Liver (tissue), 3 donors: Measurements from ENCODE around the gene SLC12A9.

Experiments used
- EGR1 ChIP-seq, 2 donors: IDR thresholded peaks; 2 replicates each; pipeline ENCODE4 v1.6.1; 2016 to 2018; ENCODE audit warnings: antibody characterized with exemption in 2 of 2, low read depth in 2 of 2
- JUND ChIP-seq, 2 donors: IDR thresholded peaks; 2 replicates each; pipeline ENCODE4 v1.6.1; 2016; ENCODE audit warnings: antibody characterized with exemption in 2 of 2
- RXRA ChIP-seq, 2 donors: IDR thresholded peaks; 2 replicates each; pipeline ENCODE4 v1.6.1; 2017 to 2018; ENCODE audit warnings: antibody characterized with exemption in 2 of 2, mild to moderate bottlenecking in 1 of 2
- SP1 ChIP-seq: IDR thresholded peaks from 2 replicates; pipeline ENCODE4 v1.6.1; 2018; ENCODE audit warnings: antibody characterized with exemption, mild to moderate bottlenecking
- TF ChIP-seq, protein P1 (sequence below): IDR thresholded peaks from 2 replicates; pipeline ENCODE4 v1.6.1; 2016; ENCODE audit warnings: antibody characterized with exemption
- TF ChIP-seq, protein P2 (sequence below): fragments of 150-350 bp; IDR thresholded peaks from 2 replicates; pipeline ENCODE4 v1.5.1; 2017; ENCODE audit warnings: improper control_type of control experiment, low read depth, low read length; ENCODE audit not compliant: missing input control
- TF ChIP-seq, protein P3 (sequence below): IDR thresholded peaks from 2 replicates; pipeline ENCODE4 v1.6.1; 2016; ENCODE audit warnings: antibody characterized with exemption, mild to moderate bottlenecking
- donor health status: healthy.
- donor health status: healthy.

DNA sequence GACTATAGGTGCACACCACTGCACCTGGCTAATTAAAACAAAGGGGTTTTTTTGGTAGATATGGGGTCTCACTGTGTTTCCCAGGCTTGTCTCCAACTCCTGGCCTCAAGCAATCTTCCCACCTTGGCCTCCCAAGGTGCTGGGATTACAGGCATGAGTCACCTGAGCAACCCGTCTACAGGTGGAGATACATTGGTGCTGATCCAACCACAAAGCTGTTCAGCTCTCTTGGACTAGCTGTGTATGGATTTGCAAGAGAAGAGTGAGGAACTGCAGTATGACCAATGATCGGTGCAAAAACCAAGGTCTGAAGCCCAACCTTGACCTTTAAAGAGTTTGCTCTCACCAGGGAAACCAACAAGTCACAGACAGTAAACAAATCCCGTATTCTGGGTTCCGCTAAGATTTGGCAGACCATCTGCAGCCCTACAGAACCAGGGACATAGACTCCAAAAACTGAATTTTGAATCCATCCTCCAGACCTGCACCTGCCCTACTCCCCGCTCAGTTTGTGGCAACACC is 44.1 kb upstream of the SLC12A9 start:
- TF ChIP-seq, protein P1, sequence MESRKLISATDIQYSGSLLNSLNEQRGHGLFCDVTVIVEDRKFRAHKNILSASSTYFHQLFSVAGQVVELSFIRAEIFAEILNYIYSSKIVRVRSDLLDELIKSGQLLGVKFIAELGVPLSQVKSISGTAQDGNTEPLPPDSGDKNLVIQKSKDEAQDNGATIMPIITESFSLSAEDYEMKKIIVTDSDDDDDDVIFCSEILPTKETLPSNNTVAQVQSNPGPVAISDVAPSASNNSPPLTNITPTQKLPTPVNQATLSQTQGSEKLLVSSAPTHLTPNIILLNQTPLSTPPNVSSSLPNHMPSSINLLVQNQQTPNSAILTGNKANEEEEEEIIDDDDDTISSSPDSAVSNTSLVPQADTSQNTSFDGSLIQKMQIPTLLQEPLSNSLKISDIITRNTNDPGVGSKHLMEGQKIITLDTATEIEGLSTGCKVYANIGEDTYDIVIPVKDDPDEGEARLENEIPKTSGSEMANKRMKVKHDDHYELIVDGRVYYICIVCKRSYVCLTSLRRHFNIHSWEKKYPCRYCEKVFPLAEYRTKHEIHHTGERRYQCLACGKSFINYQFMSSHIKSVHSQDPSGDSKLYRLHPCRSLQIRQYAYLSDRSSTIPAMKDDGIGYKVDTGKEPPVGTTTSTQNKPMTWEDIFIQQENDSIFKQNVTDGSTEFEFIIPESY, result no peak
- TF ChIP-seq, protein P2, sequence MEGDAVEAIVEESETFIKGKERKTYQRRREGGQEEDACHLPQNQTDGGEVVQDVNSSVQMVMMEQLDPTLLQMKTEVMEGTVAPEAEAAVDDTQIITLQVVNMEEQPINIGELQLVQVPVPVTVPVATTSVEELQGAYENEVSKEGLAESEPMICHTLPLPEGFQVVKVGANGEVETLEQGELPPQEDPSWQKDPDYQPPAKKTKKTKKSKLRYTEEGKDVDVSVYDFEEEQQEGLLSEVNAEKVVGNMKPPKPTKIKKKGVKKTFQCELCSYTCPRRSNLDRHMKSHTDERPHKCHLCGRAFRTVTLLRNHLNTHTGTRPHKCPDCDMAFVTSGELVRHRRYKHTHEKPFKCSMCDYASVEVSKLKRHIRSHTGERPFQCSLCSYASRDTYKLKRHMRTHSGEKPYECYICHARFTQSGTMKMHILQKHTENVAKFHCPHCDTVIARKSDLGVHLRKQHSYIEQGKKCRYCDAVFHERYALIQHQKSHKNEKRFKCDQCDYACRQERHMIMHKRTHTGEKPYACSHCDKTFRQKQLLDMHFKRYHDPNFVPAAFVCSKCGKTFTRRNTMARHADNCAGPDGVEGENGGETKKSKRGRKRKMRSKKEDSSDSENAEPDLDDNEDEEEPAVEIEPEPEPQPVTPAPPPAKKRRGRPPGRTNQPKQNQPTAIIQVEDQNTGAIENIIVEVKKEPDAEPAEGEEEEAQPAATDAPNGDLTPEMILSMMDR, result no peak
- TF ChIP-seq JUND (IDR thresholded peaks at IDR 0.05) (no peak), EGR1 (IDR thresholded peaks at IDR 0.05; ENCODE audit: low read depth in 2 of 2) (no peak), SP1 (no peak), RXRA (IDR thresholded peaks at IDR 0.05) (no peak)
- TF ChIP-seq, protein P3, sequence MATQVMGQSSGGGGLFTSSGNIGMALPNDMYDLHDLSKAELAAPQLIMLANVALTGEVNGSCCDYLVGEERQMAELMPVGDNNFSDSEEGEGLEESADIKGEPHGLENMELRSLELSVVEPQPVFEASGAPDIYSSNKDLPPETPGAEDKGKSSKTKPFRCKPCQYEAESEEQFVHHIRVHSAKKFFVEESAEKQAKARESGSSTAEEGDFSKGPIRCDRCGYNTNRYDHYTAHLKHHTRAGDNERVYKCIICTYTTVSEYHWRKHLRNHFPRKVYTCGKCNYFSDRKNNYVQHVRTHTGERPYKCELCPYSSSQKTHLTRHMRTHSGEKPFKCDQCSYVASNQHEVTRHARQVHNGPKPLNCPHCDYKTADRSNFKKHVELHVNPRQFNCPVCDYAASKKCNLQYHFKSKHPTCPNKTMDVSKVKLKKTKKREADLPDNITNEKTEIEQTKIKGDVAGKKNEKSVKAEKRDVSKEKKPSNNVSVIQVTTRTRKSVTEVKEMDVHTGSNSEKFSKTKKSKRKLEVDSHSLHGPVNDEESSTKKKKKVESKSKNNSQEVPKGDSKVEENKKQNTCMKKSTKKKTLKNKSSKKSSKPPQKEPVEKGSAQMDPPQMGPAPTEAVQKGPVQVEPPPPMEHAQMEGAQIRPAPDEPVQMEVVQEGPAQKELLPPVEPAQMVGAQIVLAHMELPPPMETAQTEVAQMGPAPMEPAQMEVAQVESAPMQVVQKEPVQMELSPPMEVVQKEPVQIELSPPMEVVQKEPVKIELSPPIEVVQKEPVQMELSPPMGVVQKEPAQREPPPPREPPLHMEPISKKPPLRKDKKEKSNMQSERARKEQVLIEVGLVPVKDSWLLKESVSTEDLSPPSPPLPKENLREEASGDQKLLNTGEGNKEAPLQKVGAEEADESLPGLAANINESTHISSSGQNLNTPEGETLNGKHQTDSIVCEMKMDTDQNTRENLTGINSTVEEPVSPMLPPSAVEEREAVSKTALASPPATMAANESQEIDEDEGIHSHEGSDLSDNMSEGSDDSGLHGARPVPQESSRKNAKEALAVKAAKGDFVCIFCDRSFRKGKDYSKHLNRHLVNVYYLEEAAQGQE, result no peak
